Kidney (tissue), 14 donors: ENCODE data around the gene PPP1R37. TPM values are rescaled to one million over a fixed set of nuclear protein-coding genes. Genes with fewer than 3 reads are reported as not detected.

Experiments used
- DNase-seq, 5 donors: peaks; one replicate each; pipeline ENCODE4 v3.0.0-alpha.2; 2013 to 2020
- FAIRE-seq: peaks from 2 replicates; lab custom pipeline; 2012; peaks lifted over from hg19 to GRCh38; lab: Jason Lieb, UNC
- H3K27ac ChIP-seq, 2 donors: one replicate each; pipeline ENCODE4 v1.7.0; 2013; ENCODE audit warnings: low read depth in 2 of 2, low read length in 2 of 2, inconsistent platforms in 1 of 2
- H3K27me3 ChIP-seq: one replicate; pipeline ENCODE4 v1.7.1; 2013; ENCODE audit warnings: low read length, inconsistent platforms; ENCODE audit not compliant: control insufficient read depth, insufficient read depth
- H3K36me3 ChIP-seq, 3 donors: one replicate each; pipeline versions ENCODE4 v1.7.0 to v1.7.1; 2013; ENCODE audit warnings: low read length in 3 of 3, control low read depth in 1 of 3, inconsistent platforms in 1 of 3; ENCODE audit not compliant: insufficient read depth in 3 of 3, control insufficient read depth in 2 of 3
- H3K4me1 ChIP-seq, 3 donors: one replicate each; pipeline versions ENCODE4 v1.7.0 to v1.7.1; 2013; ENCODE audit warnings: low read length in 3 of 3, inconsistent platforms in 1 of 3, low read depth in 1 of 3; ENCODE audit not compliant: control insufficient read depth in 2 of 3, insufficient read depth in 2 of 3
- H3K4me3 ChIP-seq, 3 donors: one replicate each; pipeline versions ENCODE4 v1.7.0 to v1.8.1; 2013; ENCODE audit warnings: low read length in 3 of 3, control low read depth in 1 of 3, inconsistent platforms in 1 of 3
- H3K9ac ChIP-seq, 3 donors: one replicate each; pipeline versions ENCODE4 v1.7.0 to v1.7.1; 2013; ENCODE audit warnings: low read length in 3 of 3, control low read depth in 1 of 3, inconsistent platforms in 1 of 3
- H3K9me3 ChIP-seq, 3 donors: one replicate each; pipeline versions ENCODE4 v1.7.0 to v1.7.1; 2013; ENCODE audit warnings: low read length in 3 of 3, control low read depth in 1 of 3, inconsistent platforms in 1 of 3; ENCODE audit not compliant: control insufficient read depth in 2 of 3, insufficient read depth in 1 of 3
- intact Hi-C: fragments of 100-400 bp; cut with DNase I; formaldehyde crosslinking; loops from one replicate; pipeline ENCODE4 v1.11.1; 2022
- polyA plus RNA-seq: library from polyadenylated mRNA; stranded (reverse); fragments of 350-450 nt; fragmentation: Illumina TruSeq; extraction: RNeasy Lipid Tissue Mini Kit (QIAGEN cat#74804); gene quantifications from one replicate; pipeline ENCODE4 v1.2.3, GENCODE V29; 2014; ENCODE audit warnings: low read depth, low replicate concordance; ENCODE audit not compliant: insufficient read depth
- total RNA-seq: library from RNA; stranded (reverse); fragmentation: NEBNext Ultra II Directional; extraction: Animal tissue kit (Norgen Biotek cat#: 25700); gene quantifications from one replicate; pipeline ENCODE4 v1.2.1, GENCODE V29; 2021
- TF ChIP-seq, protein P1 (sequence below): IDR thresholded peaks from 3 replicates; pipeline ENCODE4 v1.5.1; 2012; ENCODE audit warnings: mild to moderate bottlenecking, moderate library complexity, borderline replicate concordance; ENCODE audit not compliant: insufficient read depth; ENCODE audit errors: extremely low read depth
- donor health status: control.
- donor health status: control.
- donor health status: control.
- donor health status: control.
- donor health status: control.
- donor health status: DM: yes; HTN: yes; CAD: no.
- donor health status: Normal renal cell carcinoma (clear cell type).

Gene PPP1R37
- total and polyA plus RNA-seq, 2 donors from 2014 or later = 21.6 to 33.0 TPM

DNA sequence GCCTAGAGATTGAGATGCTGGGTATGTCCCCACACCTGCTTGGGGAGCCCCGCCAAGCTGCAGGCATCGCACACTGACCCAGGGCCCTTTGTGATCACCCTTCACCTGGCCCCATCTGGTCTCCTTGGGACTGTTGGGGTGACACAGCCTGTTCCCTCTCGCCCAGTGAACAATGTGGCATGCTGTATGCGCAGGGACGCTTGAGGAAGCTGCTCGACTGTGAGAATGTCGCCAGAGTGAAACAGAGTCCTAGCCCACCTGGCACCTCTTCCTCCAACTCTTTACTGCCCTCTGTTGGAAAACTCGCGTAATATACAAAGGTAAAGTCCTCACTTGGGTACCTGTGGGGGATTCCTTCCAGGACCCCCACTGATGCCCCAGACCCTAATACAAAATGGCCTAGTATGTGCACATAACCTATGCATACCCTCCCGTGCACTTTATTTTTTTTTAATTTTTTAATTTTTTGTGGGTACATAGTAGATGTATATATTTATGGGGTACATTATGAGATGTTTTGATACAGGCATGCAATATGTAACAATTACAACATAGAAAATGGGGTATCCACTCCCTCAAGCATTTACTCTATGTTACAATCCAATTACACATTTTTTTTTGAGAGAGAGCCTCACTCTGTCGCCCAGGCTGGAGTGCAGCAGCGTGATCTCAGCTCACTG is 94.6 kb downstream of the PPP1R37 start:
- Histone ChIP-seq H3K27me3 (no peaks in the 10 kb centered on the region), H3K27ac (no peak overlapping the region), H3K4me1 (peaks cover 0 to 2% (median 0%) of the 10 kb centered on the region in 3 donors), H3K4me3 (no peak overlapping the region), H3K36me3 (no peaks in the 10 kb centered on the region), H3K9ac (no peak overlapping the region), H3K9me3 (no peaks in the 10 kb centered on the region)
- peak in 4 of 5 donors; percentile 49 to 79 (median 61) for DNase-seq
- intact Hi-C loops = loop anchor here (10.0 kb wide), 1 partner anchor 153 kb away; the partner anchor contains the start of gene CLASRP
- TF ChIP-seq, protein P1, sequence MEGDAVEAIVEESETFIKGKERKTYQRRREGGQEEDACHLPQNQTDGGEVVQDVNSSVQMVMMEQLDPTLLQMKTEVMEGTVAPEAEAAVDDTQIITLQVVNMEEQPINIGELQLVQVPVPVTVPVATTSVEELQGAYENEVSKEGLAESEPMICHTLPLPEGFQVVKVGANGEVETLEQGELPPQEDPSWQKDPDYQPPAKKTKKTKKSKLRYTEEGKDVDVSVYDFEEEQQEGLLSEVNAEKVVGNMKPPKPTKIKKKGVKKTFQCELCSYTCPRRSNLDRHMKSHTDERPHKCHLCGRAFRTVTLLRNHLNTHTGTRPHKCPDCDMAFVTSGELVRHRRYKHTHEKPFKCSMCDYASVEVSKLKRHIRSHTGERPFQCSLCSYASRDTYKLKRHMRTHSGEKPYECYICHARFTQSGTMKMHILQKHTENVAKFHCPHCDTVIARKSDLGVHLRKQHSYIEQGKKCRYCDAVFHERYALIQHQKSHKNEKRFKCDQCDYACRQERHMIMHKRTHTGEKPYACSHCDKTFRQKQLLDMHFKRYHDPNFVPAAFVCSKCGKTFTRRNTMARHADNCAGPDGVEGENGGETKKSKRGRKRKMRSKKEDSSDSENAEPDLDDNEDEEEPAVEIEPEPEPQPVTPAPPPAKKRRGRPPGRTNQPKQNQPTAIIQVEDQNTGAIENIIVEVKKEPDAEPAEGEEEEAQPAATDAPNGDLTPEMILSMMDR = peak; percentile 55
- FAIRE-seq = no peak

DNA sequence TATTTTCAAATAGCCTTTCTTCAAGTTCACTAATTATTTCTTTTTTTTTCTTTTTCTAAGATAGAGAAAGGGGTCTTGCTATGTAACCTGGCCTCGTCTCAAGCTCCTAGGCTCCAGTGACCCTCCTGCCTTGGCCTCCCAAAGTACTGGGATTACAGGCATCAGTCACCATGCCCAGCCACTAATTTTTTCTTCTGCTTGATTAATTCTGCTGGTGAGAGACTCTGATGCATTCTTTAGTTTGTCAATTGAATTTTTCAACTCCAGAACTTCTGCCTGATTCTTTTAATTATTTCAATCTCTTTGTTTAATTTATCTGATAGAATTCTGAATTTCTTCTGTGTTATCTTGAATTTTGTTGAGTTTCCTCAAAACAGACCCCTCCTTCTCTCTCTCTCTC is 97.0 kb downstream of the PPP1R37 start:
- intact Hi-C loops = loop anchor here (10.0 kb wide), 1 partner anchor 155 kb away; the partner anchor contains the start of gene CLASRP
- DNase-seq (no peak), FAIRE-seq (no peak)
- H3K36me3 ChIP-seq = no peaks in the 10 kb centered on the region
- H3K27ac ChIP-seq = no peak overlapping the region
- H3K9me3 ChIP-seq = no peaks in the 10 kb centered on the region
- H3K27me3 ChIP-seq = no peaks in the 10 kb centered on the region
- TF ChIP-seq, protein P1 = no peak
- H3K4me3 ChIP-seq = no peak overlapping the region
- peaks cover 0 to 2% (median 0%) of the 10 kb centered on the region in 3 donors for H3K4me1 ChIP-seq
- H3K9ac ChIP-seq = no peak overlapping the region

GRCh38 chr19:45191375-45191774 is 98.4 kb downstream of the PPP1R37 start:
- intact Hi-C loops = no loop called here
- peaks cover 0 to 2% (median 0%) of the 10 kb centered on the region in 3 donors for H3K4me1 ChIP-seq
- H3K27ac ChIP-seq = no peak overlapping the region
- no peak overlapping the region for H3K9ac ChIP-seq
- TF ChIP-seq, protein P1 = no peak
- H3K27me3 ChIP-seq = no peaks in the 10 kb centered on the region
- FAIRE-seq (no peak), DNase-seq (no peak)
- H3K4me3 ChIP-seq = no peak overlapping the region
- H3K9me3 ChIP-seq = no peaks in the 10 kb centered on the region
- H3K36me3 ChIP-seq = no peaks in the 10 kb centered on the region
